Endothelial cell of umbilical vein (primary cell): Measurements from ENCODE around the gene CFTR. TPM values are rescaled to one million over a fixed set of nuclear protein-coding genes. Genes with fewer than 3 reads are reported as not detected.

ENCODE experiments used
- BruUV-seq: library from RNA; stranded (reverse); fragments of 400-500 nt; replicated peaks from 2 replicates; lab custom pipeline; 2021; lab: Mats Ljungman, UMichigan
- CTCF ChIA-PET: fragments of 300-600, 350-600 bp; sonication (Branson Sonifier 250); formaldehyde crosslinking; loops from one replicate; lab custom pipeline; 2021; ENCODE audit warnings: antibody characterized with exemption, inconsistent platforms; lab: Charles Lee
- POLR2A ChIA-PET: fragments of 300-600, 350-600 bp; sonication (Branson Sonifier 250); formaldehyde crosslinking; loops from one replicate; lab custom pipeline; 2021; ENCODE audit warnings: antibody characterized with exemption, inconsistent platforms; lab: Charles Lee
- DNase-seq: peaks from one replicate; pipeline ENCODE4 v3.0.0-alpha.2; 2011; ENCODE audit warnings: low read depth, low spot score
- FAIRE-seq: peaks from 2 replicates; lab custom pipeline; 2011; peaks lifted over from hg19 to GRCh38; lab: Jason Lieb, UNC
- H2AFZ ChIP-seq: 2 replicates; pipeline ENCODE4 v1.6.0; 2012; ENCODE audit warnings: low read depth, low read length, control low read depth, inconsistent platforms
- H3K27ac ChIP-seq: 2 replicates; pipeline ENCODE4 v1.5.1; 2011; ENCODE audit warnings: low read depth, mild to moderate bottlenecking, control low read depth, low read length, moderate library complexity; ENCODE audit not compliant: insufficient read depth
- H3K27me3 ChIP-seq, 2 experiments: 2 replicates each; pipeline versions ENCODE4 v1.6.0 to v1.6.1; 2011; ENCODE audit warnings: low read length in 2 of 2, mixed read lengths in 1 of 2; ENCODE audit not compliant: control insufficient read depth in 2 of 2, insufficient read depth in 2 of 2
- H3K36me3 ChIP-seq, 2 experiments: 2 replicates in 1 of 2; 3 replicates in 1 of 2; pipeline ENCODE4 v1.5.1; 2011; ENCODE audit warnings: low read length in 2 of 2, mild to moderate bottlenecking in 1 of 2, moderate library complexity in 1 of 2; ENCODE audit not compliant: control insufficient read depth in 2 of 2, insufficient read depth in 2 of 2; ENCODE audit errors: extremely low read depth in 1 of 2
- H3K4me1 ChIP-seq: 3 replicates; pipeline ENCODE4 v1.5.1; 2011; ENCODE audit warnings: mild to moderate bottlenecking, low read length; ENCODE audit not compliant: control insufficient read depth, insufficient read depth; ENCODE audit errors: extremely low read depth
- H3K4me2 ChIP-seq: 2 replicates; pipeline ENCODE4 v1.6.1; 2011; ENCODE audit warnings: low read length, control low read depth, mixed read lengths; ENCODE audit not compliant: insufficient read depth
- H3K4me3 ChIP-seq, 3 experiments: fragments of 200-600 bp in 1 of 3; sonication (generic), shearing (Covaris generic) in 1 of 3; replicated peaks in 1 of 3; 2 replicates each; pipeline ENCODE4 v1.5.1; 2011 to 2016; ENCODE audit warnings: control low read depth in 3 of 3, low read length in 3 of 3, mild to moderate bottlenecking in 2 of 3, inconsistent platforms in 1 of 3, low read depth in 1 of 3, moderate library complexity in 1 of 3; ENCODE audit not compliant: insufficient read depth in 1 of 3
- H3K79me2 ChIP-seq: 2 replicates; pipeline ENCODE4 v1.6.0; 2012; ENCODE audit warnings: low read length, inconsistent platforms; ENCODE audit not compliant: control insufficient read depth, insufficient read depth
- H3K9ac ChIP-seq: replicated peaks from 2 replicates; pipeline ENCODE3; 2011; ENCODE audit warnings: low read length, control low read depth; ENCODE audit not compliant: insufficient read depth; ENCODE audit errors: extremely low read depth
- H3K9me1 ChIP-seq: replicated peaks from 3 replicates; pipeline ENCODE4 v1.6.0; 2011; ENCODE audit warnings: mild to moderate bottlenecking, low read length; ENCODE audit not compliant: control insufficient read depth, insufficient read depth; ENCODE audit errors: extremely low read depth
- H3K9me3 ChIP-seq: replicated peaks from 2 replicates; pipeline ENCODE4 v1.5.1; 2012; ENCODE audit warnings: low read length, inconsistent platforms; ENCODE audit not compliant: control insufficient read depth, insufficient read depth
- H4K20me1 ChIP-seq: replicated peaks from 2 replicates; pipeline ENCODE3; 2011; ENCODE audit warnings: mild to moderate bottlenecking, low read length; ENCODE audit not compliant: control insufficient read depth, insufficient read depth; ENCODE audit errors: extremely low read depth
- CTCF ChIP-seq, 2 donors: IDR thresholded peaks; 1 replicate in 1 of 2; 2 replicates in 1 of 2; pipeline ENCODE4 v1.5.1; 2011; ENCODE audit warnings: low read length in 2 of 2, mild to moderate bottlenecking in 2 of 2, moderate library complexity in 2 of 2, control low read depth in 1 of 2, inconsistent platforms in 1 of 2, low read depth in 1 of 2; ENCODE audit not compliant: insufficient read depth in 1 of 2; ENCODE audit errors: extremely low read depth in 1 of 2
- EZH2 ChIP-seq: IDR thresholded peaks from 2 replicates; pipeline ENCODE4 v1.6.1; 2012; ENCODE audit warnings: borderline replicate concordance, low read depth, mild to moderate bottlenecking, moderate library complexity, low read length, inconsistent platforms; ENCODE audit not compliant: severe bottlenecking
- FOS ChIP-seq: IDR thresholded peaks from 2 replicates; pipeline ENCODE4 v1.6.1; 2011; ENCODE audit warnings: mild to moderate bottlenecking, low read length, moderate library complexity, borderline replicate concordance; ENCODE audit not compliant: insufficient read depth
- GATA2 ChIP-seq: IDR thresholded peaks from 2 replicates; pipeline ENCODE4 v1.7.0; 2011; ENCODE audit warnings: low read depth, mild to moderate bottlenecking, moderate library complexity, mixed read lengths, low read length; ENCODE audit not compliant: insufficient read length, insufficient read depth
- JUN ChIP-seq: IDR thresholded peaks from 2 replicates; pipeline ENCODE4 v1.6.1; 2011; ENCODE audit warnings: borderline replicate concordance, low read depth; ENCODE audit not compliant: insufficient read length, insufficient read depth
- MAX ChIP-seq: IDR thresholded peaks from 2 replicates; pipeline ENCODE4 v1.6.1; 2011; ENCODE audit not compliant: insufficient read depth, insufficient read length
- MYC ChIP-seq: IDR thresholded peaks from one replicate; pipeline ENCODE4 v1.6.1; 2011; ENCODE audit warnings: mild to moderate bottlenecking, low read depth, low read length
- POLR2A ChIP-seq: IDR thresholded peaks from 2 replicates; pipeline ENCODE4 v1.6.1; 2012; ENCODE audit warnings: low read depth, mild to moderate bottlenecking, control low read depth, low read length
- POLR2AphosphoS5 ChIP-seq: IDR thresholded peaks from 2 replicates; pipeline ENCODE4 v1.6.1; 2012; ENCODE audit warnings: low read depth, mild to moderate bottlenecking, control low read depth, low read length, moderate library complexity; ENCODE audit not compliant: insufficient read depth
- dilution Hi-C: fragments of 300-500 bp; cut with MboI; formaldehyde crosslinking; loops from one replicate; pipeline ENCODE4 v1.15.0; 2019; ENCODE audit warnings: low sequenced_read_pairs; ENCODE audit not compliant: extremely low pct_ligation_motif_present
- intact Hi-C: fragments of 100-400 bp; cut with micrococcal nuclease; formaldehyde crosslinking; loops from one replicate; pipeline ENCODE4 v1.10.0; 2022
- polyA plus RNA-seq, 4 experiments: library from polyadenylated mRNA; depleted of rRNA in 3 of 4; stranded (reverse) in 3 of 4; unstranded in 1 of 4; fragments of >200 nt; gene quantifications; 2 replicates each; pipeline versions ENCODE4 v1.2.1 to v1.2.3, GENCODE V29; 2011 to 2012; ENCODE audit warnings: missing spikeins in 1 of 4
- total RNA-seq: library from RNA; stranded (reverse); gene quantifications from 2 replicates; pipeline ENCODE4 v1.2.3, GENCODE V29; 2021

CFTR gene
- total and polyA plus RNA-seq, 2 donors (not counting 3 experiments of a cell fraction or from before 2014, with no cell fraction given) = 0.03 TPM; not detected in 1

- TF ChIP-seq POLR2AphosphoS5 (no peak), MYC (no peak), EZH2 (no peak), FOS (no peak), MAX (no peak), CTCF (IDR thresholded peaks at IDR 0.05; ENCODE audit: extremely low read depth in 1 of 2, insufficient read depth in 1 of 2, low read depth in 1 of 2, low read length in 2 of 2) (no peak), POLR2A (no peak), JUN (no peak), GATA2 (no peak)
- dilution Hi-C loops (no loop called here), intact Hi-C loops (no loop called here)
- Histone ChIP-seq H3K4me1 (no peaks in the 10 kb centered on the region), H3K9ac (no peak overlapping the region), H3K36me3 (no peaks in the 10 kb centered on the region), H3K4me3 (no peak overlapping the region), H3K4me2 (no peak overlapping the region), H4K20me1 (no peaks in the 10 kb centered on the region), H2AFZ (no peak overlapping the region), H3K27me3 (no peaks in the 10 kb centered on the region), H3K9me3 (no peaks in the 10 kb centered on the region), H3K79me2 (no peaks in the 10 kb centered on the region), H3K27ac (no peak overlapping the region), H3K9me1 (no peaks in the 10 kb centered on the region)
- no TSS peak for BruUV-seq
- ChIA-PET CTCF (interaction anchor here (1.2 to 1.9 kb wide), 2 partner anchors 9 to 151 kb away, joined by 3 to 7 read pairs; no protein-coding TSS in a partner anchor), POLR2A (no interaction called here)
- no peak for FAIRE-seq
- DNase-seq = no peak
Observed at GRCh38 chr7:117610396-117610795, 130.6 kb downstream of the CFTR start.
